H9 (cell line): Measurements from ENCODE around the gene TSPAN17. TPM values are rescaled to one million over a fixed set of nuclear protein-coding genes. Genes with fewer than 3 reads are reported as not detected.

ENCODE experiments used
- DNase-seq: peaks from one replicate; pipeline ENCODE4 v3.0.0-alpha.2; 2017
- H2AFZ ChIP-seq: one replicate; pipeline ENCODE4 v1.6.1; 2013; ENCODE audit warnings: mild to moderate bottlenecking, low read length, control low read depth, moderate library complexity
- H2AK5ac ChIP-seq: 2 replicates; pipeline ENCODE4 v1.6.1; 2013; ENCODE audit warnings: low read length, control low read depth, mixed read lengths; ENCODE audit not compliant: insufficient read length
- H2BK120ac ChIP-seq: one replicate; pipeline ENCODE4 v1.6.1; 2013; ENCODE audit warnings: low read depth, mild to moderate bottlenecking, low read length, control low read depth, inconsistent platforms; ENCODE audit not compliant: poor library complexity, severe bottlenecking
- H2BK12ac ChIP-seq: 2 replicates; pipeline ENCODE4 v1.6.1; 2013; ENCODE audit warnings: low read length, control low read depth, mixed read lengths, low read depth; ENCODE audit not compliant: insufficient read length
- H2BK15ac ChIP-seq: 2 replicates; pipeline ENCODE4 v1.6.1; 2013; ENCODE audit warnings: low read depth, low read length, control low read depth
- H2BK20ac ChIP-seq: one replicate; pipeline ENCODE4 v1.6.1; 2013; ENCODE audit warnings: low read depth, mild to moderate bottlenecking, low read length, control low read depth, inconsistent platforms; ENCODE audit not compliant: poor library complexity, severe bottlenecking
- H2BK5ac ChIP-seq: 2 replicates; pipeline ENCODE4 v1.6.1; 2013; ENCODE audit warnings: low read length, control low read depth, mixed read lengths; ENCODE audit not compliant: insufficient read length
- H3K14ac ChIP-seq: 2 replicates; pipeline ENCODE4 v1.6.1; 2013; ENCODE audit warnings: low read length, control low read depth; ENCODE audit not compliant: insufficient read depth
- H3K18ac ChIP-seq: 2 replicates; pipeline ENCODE4 v1.6.1; 2013; ENCODE audit warnings: low read depth, mild to moderate bottlenecking, mixed read lengths, low read length, control low read depth; ENCODE audit not compliant: insufficient read length
- H3K23ac ChIP-seq: 2 replicates; pipeline ENCODE4 v1.6.1; 2013; ENCODE audit warnings: low read length, control low read depth, mixed read lengths, low read depth; ENCODE audit not compliant: insufficient read length
- H3K23me2 ChIP-seq: 2 replicates; pipeline ENCODE4 v1.6.1; 2013; ENCODE audit warnings: low read depth, mild to moderate bottlenecking, mixed read lengths, low read length, control low read depth; ENCODE audit not compliant: insufficient read length, poor library complexity, severe bottlenecking
- H3K27ac ChIP-seq: 2 replicates; pipeline ENCODE4 v1.5.1; 2013; ENCODE audit warnings: low read length, control low read depth, mixed read lengths, low read depth; ENCODE audit not compliant: insufficient read length
- H3K27me3 ChIP-seq: 2 replicates; pipeline ENCODE4 v1.6.1; 2013; ENCODE audit warnings: low read length, control low read depth, inconsistent platforms; ENCODE audit not compliant: insufficient read depth
- H3K4ac ChIP-seq: 2 replicates; pipeline ENCODE4 v1.6.1; 2013; ENCODE audit warnings: low read depth, mild to moderate bottlenecking, control low read depth, inconsistent platforms, low read length, moderate library complexity
- H3K4me1 ChIP-seq: 2 replicates; pipeline ENCODE4 v1.6.1; 2013; ENCODE audit warnings: low read length, control low read depth, inconsistent platforms; ENCODE audit not compliant: insufficient read depth
- H3K4me2 ChIP-seq: 2 replicates; pipeline ENCODE4 v1.6.1; 2013; ENCODE audit warnings: low read length, control low read depth, mixed read lengths; ENCODE audit not compliant: insufficient read length, insufficient read depth
- H3K56ac ChIP-seq: 2 replicates; pipeline ENCODE4 v1.6.1; 2013; ENCODE audit warnings: low read depth, mild to moderate bottlenecking, mixed read lengths, low read length, control low read depth; ENCODE audit not compliant: insufficient read length
- H3K79me1 ChIP-seq: 2 replicates; pipeline ENCODE4 v1.6.1; 2013; ENCODE audit warnings: low read depth, mild to moderate bottlenecking, moderate library complexity, low read length, control low read depth, inconsistent platforms; ENCODE audit not compliant: insufficient read depth, poor library complexity, severe bottlenecking
- H3K79me2 ChIP-seq: 2 replicates; pipeline ENCODE4 v1.6.1; 2013; ENCODE audit warnings: low read length, control low read depth, inconsistent platforms; ENCODE audit not compliant: insufficient read depth
- H3K9ac ChIP-seq: 2 replicates; pipeline ENCODE4 v1.6.1; 2013; ENCODE audit warnings: low read length, control low read depth, mixed read lengths; ENCODE audit not compliant: insufficient read length; ENCODE audit errors: extremely low read depth
- H3K9me3 ChIP-seq: one replicate; pipeline ENCODE4 v1.6.1; 2013; ENCODE audit warnings: low read depth, low read length, inconsistent platforms; ENCODE audit not compliant: control insufficient read depth
- H3T11ph ChIP-seq: one replicate; pipeline ENCODE4 v1.6.1; 2013; ENCODE audit warnings: mild to moderate bottlenecking, low read length, control low read depth, inconsistent platforms
- H4K20me1 ChIP-seq: one replicate; pipeline ENCODE4 v1.6.1; 2013; ENCODE audit not compliant: control insufficient read depth, insufficient read length, insufficient read depth
- H4K5ac ChIP-seq: 2 replicates; pipeline ENCODE4 v1.6.1; 2013; ENCODE audit warnings: low read depth, mild to moderate bottlenecking, mixed read lengths, low read length, control low read depth; ENCODE audit not compliant: insufficient read length
- H4K8ac ChIP-seq: replicated peaks from 2 replicates; pipeline ENCODE4 v1.6.1; 2013; ENCODE audit warnings: low read length, control low read depth, mixed read lengths, low read depth; ENCODE audit not compliant: insufficient read length
- H4K91ac ChIP-seq: 2 replicates; pipeline ENCODE4 v1.6.1; 2013; ENCODE audit warnings: low read depth, mild to moderate bottlenecking, moderate library complexity, mixed read lengths, low read length, control low read depth; ENCODE audit not compliant: insufficient read length
- H3K27ac Mint-ChIP-seq, 3 experiments: 2 replicates in 2 of 3; 3 replicates in 1 of 3; pipeline ENCODE4 v1.8.0; 2020 to 2021; ENCODE audit warnings: mixed read lengths in 3 of 3, mild to moderate bottlenecking in 1 of 3, moderate library complexity in 1 of 3
- H3K27me3 Mint-ChIP-seq: 2 replicates; pipeline ENCODE4 v1.8.0; 2021; ENCODE audit warnings: low read depth, mild to moderate bottlenecking, moderate library complexity, mixed read lengths
- H3K36me3 Mint-ChIP-seq, 3 experiments: 2 replicates in 2 of 3; 3 replicates in 1 of 3; pipeline ENCODE4 v1.8.0; 2020 to 2021; ENCODE audit warnings: low read depth in 3 of 3, mixed read lengths in 3 of 3; ENCODE audit not compliant: insufficient read depth in 1 of 3
- H3K4me1 Mint-ChIP-seq, 2 experiments: 2 replicates each; pipeline ENCODE4 v1.8.0; 2020; ENCODE audit warnings: mixed read lengths in 2 of 2
- H3K4me3 Mint-ChIP-seq, 2 experiments: 2 replicates in 1 of 2; 3 replicates in 1 of 2; pipeline ENCODE4 v1.8.0; 2020 to 2021; ENCODE audit warnings: mild to moderate bottlenecking in 2 of 2, mixed read lengths in 2 of 2, moderate library complexity in 1 of 2
- H3K9me3 Mint-ChIP-seq, 2 experiments: 2 replicates in 1 of 2; 3 replicates in 1 of 2; pipeline ENCODE4 v1.8.0; 2020; ENCODE audit warnings: mild to moderate bottlenecking in 2 of 2, mixed read lengths in 2 of 2, moderate library complexity in 1 of 2
- CTCF ChIP-seq: fragments of 200-600 bp; sonication (generic); conservative IDR thresholded peaks from 3 replicates; pipeline ENCODE4 v1.8.0; 2021; ENCODE audit warnings: antibody characterized with exemption, mild to moderate bottlenecking
- WGBS: extraction: QIAGEN DNeasy Blood & Tissue Kit; methylation state at CpG from one replicate; pipeline ENCODE4 v1.1.7; 2013; ENCODE audit warnings: missing lambda C conversion rate, low lambda C conversion rate, mixed read lengths; ENCODE audit not compliant: insufficient read length; ENCODE audit errors: extremely low coverage; 5-methylcytosine and 5-hydroxymethylcytosine counted together
- total RNA-seq: library from RNA; stranded (reverse); gene quantifications from 2 replicates; pipeline ENCODE4 v1.2.1, GENCODE V29; 2021

Gene TSPAN17
- total RNA-seq, 1 experiment from 2014 or later, result 46.8 TPM

DNA sequence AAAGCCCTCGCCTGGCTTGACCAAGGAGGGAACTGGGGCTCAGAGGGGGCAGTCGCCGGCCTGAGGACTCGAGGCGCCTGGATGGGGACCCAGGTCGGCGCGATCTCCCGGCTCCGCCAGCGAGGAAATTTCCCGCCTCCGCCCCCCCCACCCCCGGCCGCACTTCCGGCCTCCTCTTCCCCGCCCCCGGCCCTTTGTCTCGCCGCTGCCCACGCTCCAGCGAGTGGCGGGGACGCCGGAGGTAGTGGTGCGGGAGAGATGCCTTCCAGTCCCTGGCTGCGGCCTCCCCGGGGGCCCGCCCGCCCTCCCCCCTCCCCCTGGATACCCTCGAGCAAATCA, 36.9 kb upstream of the TSPAN17 start:
- Histone ChIP-seq H2AFZ (no peak overlapping the region), H2BK20ac (no peak overlapping the region), H3K23me2 (peaks cover 6% of the 10 kb centered on the region), H3K4ac (no peak overlapping the region), H4K8ac (no peak overlapping the region), H3K79me1 (no peaks in the 10 kb centered on the region), H3K4me2 (peak overlapping the region; percentile 35), H4K5ac (no peak overlapping the region), H2BK15ac (no peak overlapping the region), H3K14ac (no peak overlapping the region), H3K79me2 (no peaks in the 10 kb centered on the region), H3K23ac (no peak overlapping the region), H4K20me1 (no peaks in the 10 kb centered on the region), H3K27me3 (no peaks in the 10 kb centered on the region; the same call in 1 of the 2 replicates), H3K18ac (no peak overlapping the region), H3T11ph (no peak overlapping the region), H2AK5ac (no peak overlapping the region), H3K56ac (no peak overlapping the region), H2BK12ac (no peak overlapping the region), H3K9me3 (no peaks in the 10 kb centered on the region), H2BK5ac (no peak overlapping the region), H3K4me1 (no peaks in the 10 kb centered on the region; the same call in 1 of the 2 replicates), H3K9ac (no peak overlapping the region), H4K91ac (no peak overlapping the region), H2BK120ac (no peak overlapping the region), H3K27ac (no peak overlapping the region)
- Mint-ChIP-seq H3K4me3 (peak overlapping the region; percentile 59 to 76), H3K9me3 (no peaks in the 10 kb centered on the region; a peak in 1 of 5 replicates), H3K27ac (no peak overlapping the region), H3K4me1 (peaks cover 32% of the 10 kb centered on the region in 2 experiments), H3K36me3 (no peaks in the 10 kb centered on the region), H3K27me3 (peaks cover 27% of the 10 kb centered on the region)
- no CpG with 5 or more reads among the region's 31 CpGs for WGBS
- no peak for DNase-seq
- TF ChIP-seq CTCF, result no peak
